ENCODE data around the gene PINK1.

Gene PINK1

DNA sequence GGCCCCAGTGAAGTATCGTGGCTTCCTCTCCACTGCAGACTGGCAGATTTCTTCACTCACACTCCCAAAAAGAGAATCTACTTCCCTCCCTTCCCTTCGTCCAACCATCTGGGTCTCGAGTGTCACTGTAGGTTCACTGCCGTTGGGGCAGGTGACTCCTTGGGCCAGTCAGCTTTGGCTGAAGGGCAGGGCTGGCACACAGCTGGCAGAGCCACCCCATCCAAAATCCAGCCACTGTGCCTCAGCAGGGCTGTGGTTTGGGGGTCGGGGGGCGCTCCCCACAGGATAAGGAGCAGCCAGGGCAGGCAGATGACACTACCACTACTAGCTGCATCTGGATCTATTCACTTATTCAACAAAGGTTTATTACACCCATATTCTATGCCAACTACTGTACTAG is 9.8 kb downstream of the PINK1 start (continued):
- no peak for TF ChIP-seq ZEB2 (tag by site-specific recombination; IDR thresholded peaks at IDR 0.05)
- TF ChIP-seq, protein P1, sequence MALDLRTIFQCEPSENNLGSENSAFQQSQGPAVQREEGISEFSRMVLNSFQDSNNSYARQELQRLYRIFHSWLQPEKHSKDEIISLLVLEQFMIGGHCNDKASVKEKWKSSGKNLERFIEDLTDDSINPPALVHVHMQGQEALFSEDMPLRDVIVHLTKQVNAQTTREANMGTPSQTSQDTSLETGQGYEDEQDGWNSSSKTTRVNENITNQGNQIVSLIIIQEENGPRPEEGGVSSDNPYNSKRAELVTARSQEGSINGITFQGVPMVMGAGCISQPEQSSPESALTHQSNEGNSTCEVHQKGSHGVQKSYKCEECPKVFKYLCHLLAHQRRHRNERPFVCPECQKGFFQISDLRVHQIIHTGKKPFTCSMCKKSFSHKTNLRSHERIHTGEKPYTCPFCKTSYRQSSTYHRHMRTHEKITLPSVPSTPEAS (tag by site-specific recombination; IDR thresholded peaks at IDR 0.05) = no peak

DNA sequence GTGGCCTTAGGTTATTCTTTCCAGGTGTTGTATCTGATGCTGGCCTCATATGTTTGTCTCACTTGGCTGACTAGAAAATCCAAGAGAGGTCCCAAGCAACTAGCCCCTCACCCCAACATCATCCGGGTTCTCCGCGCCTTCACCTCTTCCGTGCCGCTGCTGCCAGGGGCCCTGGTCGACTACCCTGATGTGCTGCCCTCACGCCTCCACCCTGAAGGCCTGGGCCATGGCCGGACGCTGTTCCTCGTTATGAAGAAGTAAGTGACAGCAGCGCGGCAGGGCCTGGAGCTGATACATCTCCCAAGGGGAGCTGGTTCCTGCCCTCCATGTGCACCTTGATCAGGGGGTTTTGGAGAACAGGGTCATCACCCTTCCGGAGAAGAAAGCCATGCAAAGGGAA is 11.2 kb downstream of the PINK1 start:
- ChIA-PET CTCF (no interaction called here), POLR2A (no interaction called here)
- H3K4me1 ChIP-seq (ENCODE audit: control insufficient read depth, insufficient read depth, low read length) = no peaks in the 10 kb centered on the region
- H3K4me3 ChIP-seq (ENCODE audit: low read depth, low read length) = no peak overlapping the region
- H3K9me3 ChIP-seq (ENCODE audit: control insufficient read depth, insufficient read depth, low read depth, low read length) = no peaks in the 10 kb centered on the region
- peaks cover 4 to 87% of the 10 kb centered on the region in 2 experiments for H3K36me3 ChIP-seq (ENCODE audit: control insufficient read depth in 2 of 2, insufficient read depth in 1 of 2, low read length in 2 of 2)
- no peak for TF ChIP-seq ZNF660 (tag by site-specific recombination; IDR thresholded peaks at IDR 0.05)
- TF ChIP-seq ZNF221 (tag by site-specific recombination; IDR thresholded peaks at IDR 0.05; ENCODE audit: borderline replicate concordance) = no peak
- no peak for TF ChIP-seq GLI2 (tag by site-specific recombination; IDR thresholded peaks at IDR 0.05; ENCODE audit: borderline replicate concordance, low read depth)
- no peak overlapping the region for H3K27ac ChIP-seq (ENCODE audit: extremely low read depth, low read depth, low read length)

DNA sequence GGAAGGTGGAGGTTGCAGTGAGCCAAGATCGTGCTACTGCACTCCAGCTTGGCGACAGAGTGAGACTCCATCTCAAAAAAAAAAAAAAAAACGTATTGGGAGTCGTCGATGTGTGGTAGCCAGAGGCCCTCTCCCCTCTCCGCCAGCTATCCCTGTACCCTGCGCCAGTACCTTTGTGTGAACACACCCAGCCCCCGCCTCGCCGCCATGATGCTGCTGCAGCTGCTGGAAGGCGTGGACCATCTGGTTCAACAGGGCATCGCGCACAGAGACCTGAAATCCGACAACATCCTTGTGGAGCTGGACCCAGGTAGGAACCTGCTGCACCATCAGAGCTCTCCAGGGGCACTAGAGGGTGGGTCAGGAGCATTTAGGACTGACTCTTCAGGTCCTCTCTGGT is 12.2 kb downstream of the PINK1 start:
- no peak overlapping the region for H3K27ac ChIP-seq (ENCODE audit: extremely low read depth, low read depth, low read length)
- TF ChIP-seq ZNF76 (tag by site-specific recombination; IDR thresholded peaks at IDR 0.05; ENCODE audit: borderline replicate concordance, low read depth) (no peak), ZFP41 (tag by site-specific recombination; IDR thresholded peaks at IDR 0.05; ENCODE audit: borderline replicate concordance) (no peak), ZNF302 (tag by site-specific recombination; IDR thresholded peaks at IDR 0.05; ENCODE audit: low read depth) (no peak), GLIS1 (tag by site-specific recombination; IDR thresholded peaks at IDR 0.05) (no peak), ZNF391 (tag by site-specific recombination; IDR thresholded peaks at IDR 0.05; ENCODE audit: borderline replicate concordance, low read depth) (no peak), ZNF654 (tag by site-specific recombination; IDR thresholded peaks at IDR 0.05; ENCODE audit: low read depth) (no peak), ZSCAN23 (tag by site-specific recombination; IDR thresholded peaks at IDR 0.05) (no peak), REPIN1 (tag by site-specific recombination; IDR thresholded peaks at IDR 0.05; ENCODE audit: low read depth) (no peak), ZNF311 (tag by site-specific recombination; IDR thresholded peaks at IDR 0.05; ENCODE audit: borderline replicate concordance) (no peak)
- TF ChIP-seq, protein P1 (tag by site-specific recombination; IDR thresholded peaks at IDR 0.05) = no peak
- TF ChIP-seq, protein P2, sequence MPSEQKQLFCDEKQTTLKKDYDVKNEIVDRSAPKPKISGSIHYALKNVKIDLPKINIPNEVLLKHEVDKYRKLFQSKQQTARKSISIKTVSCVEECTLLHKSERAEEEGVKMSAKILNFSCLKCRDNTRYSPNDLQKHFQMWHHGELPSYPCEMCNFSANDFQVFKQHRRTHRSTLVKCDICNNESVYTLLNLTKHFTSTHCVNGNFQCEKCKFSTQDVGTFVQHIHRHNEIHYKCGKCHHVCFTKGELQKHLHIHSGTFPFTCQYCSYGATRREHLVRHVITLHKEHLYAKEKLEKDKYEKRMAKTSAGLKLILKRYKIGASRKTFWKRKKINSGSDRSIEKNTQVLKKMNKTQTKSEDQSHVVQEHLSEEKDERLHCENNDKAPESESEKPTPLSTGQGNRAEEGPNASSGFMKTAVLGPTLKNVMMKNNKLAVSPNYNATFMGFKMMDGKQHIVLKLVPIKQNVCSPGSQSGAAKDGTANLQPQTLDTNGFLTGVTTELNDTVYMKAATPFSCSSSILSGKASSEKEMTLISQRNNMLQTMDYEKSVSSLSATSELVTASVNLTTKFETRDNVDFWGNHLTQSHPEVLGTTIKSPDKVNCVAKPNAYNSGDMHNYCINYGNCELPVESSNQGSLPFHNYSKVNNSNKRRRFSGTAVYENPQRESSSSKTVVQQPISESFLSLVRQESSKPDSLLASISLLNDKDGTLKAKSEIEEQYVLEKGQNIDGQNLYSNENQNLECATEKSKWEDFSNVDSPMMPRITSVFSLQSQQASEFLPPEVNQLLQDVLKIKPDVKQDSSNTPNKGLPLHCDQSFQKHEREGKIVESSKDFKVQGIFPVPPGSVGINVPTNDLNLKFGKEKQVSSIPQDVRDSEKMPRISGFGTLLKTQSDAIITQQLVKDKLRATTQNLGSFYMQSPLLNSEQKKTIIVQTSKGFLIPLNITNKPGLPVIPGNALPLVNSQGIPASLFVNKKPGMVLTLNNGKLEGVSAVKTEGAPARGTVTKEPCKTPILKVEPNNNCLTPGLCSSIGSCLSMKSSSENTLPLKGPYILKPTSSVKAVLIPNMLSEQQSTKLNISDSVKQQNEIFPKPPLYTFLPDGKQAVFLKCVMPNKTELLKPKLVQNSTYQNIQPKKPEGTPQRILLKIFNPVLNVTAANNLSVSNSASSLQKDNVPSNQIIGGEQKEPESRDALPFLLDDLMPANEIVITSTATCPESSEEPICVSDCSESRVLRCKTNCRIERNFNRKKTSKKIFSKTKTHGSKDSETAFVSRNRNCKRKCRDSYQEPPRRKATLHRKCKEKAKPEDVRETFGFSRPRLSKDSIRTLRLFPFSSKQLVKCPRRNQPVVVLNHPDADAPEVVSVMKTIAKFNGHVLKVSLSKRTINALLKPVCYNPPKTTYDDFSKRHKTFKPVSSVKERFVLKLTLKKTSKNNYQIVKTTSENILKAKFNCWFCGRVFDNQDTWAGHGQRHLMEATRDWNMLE (tag by site-specific recombination; conservative IDR thresholded peaks at IDR 0.05; ENCODE audit: low read depth) = no peak
- TF ChIP-seq, protein P3, sequence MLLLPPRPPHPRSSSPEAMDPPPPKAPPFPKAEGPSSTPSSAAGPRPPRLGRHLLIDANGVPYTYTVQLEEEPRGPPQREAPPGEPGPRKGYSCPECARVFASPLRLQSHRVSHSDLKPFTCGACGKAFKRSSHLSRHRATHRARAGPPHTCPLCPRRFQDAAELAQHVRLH (tag by site-specific recombination; IDR thresholded peaks at IDR 0.05) = no peak
- peaks cover 11 to 87% of the 10 kb centered on the region in 2 experiments for H3K36me3 ChIP-seq (ENCODE audit: control insufficient read depth in 2 of 2, insufficient read depth in 1 of 2, low read length in 2 of 2)
- ChIA-PET CTCF (interaction anchor here (1.2 to 1.6 kb wide), 2 partner anchors 11 to 13 kb away, joined by 6 to 8 read pairs; no protein-coding TSS in a partner anchor), POLR2A (interaction anchor here (0.6 to 1.2 kb wide), 3 partner anchors 12 to 55 kb away, joined by 4 to 7 read pairs (median 4); partner anchors contain the start of gene DDOST)
- H3K9me3 ChIP-seq (ENCODE audit: control insufficient read depth, insufficient read depth, low read depth, low read length) = no peaks in the 10 kb centered on the region
- H3K4me1 ChIP-seq (ENCODE audit: control insufficient read depth, insufficient read depth, low read length) = no peaks in the 10 kb centered on the region
- H3K4me3 ChIP-seq (ENCODE audit: low read depth, low read length) = no peak overlapping the region

Data from HEK293 (cell line).